HepG2 (cell line): ENCODE measurements around the gene CKM. TPM values are rescaled to one million over a fixed set of nuclear protein-coding genes. Genes with fewer than 3 reads are reported as not detected.
"Not testable (repeated sequence)": the region's sequence is repeated elsewhere in the genome, so short reads cannot be mapped to it uniquely, and the experiment has no call there.

Experiments used
- ATAC-seq: fragments of 200-7000 bp; cut with Tn5 transposase; 3 replicates; pipeline ENCODE4 v1.9.1; 2020; ENCODE audit warnings: mild to moderate bottlenecking, moderate library complexity
- BruUV-seq: library from RNA; stranded (reverse); fragments of 400-500 nt; replicated peaks from 2 replicates; lab custom pipeline; 2021; lab: Mats Ljungman, UMichigan
- CTCF ChIA-PET: fragments of 300-600 bp; formaldehyde crosslinking; extraction: SDS; loops from one replicate; lab custom pipeline; 2021; ENCODE audit warnings: low total read pairs, inconsistent platforms, low intra/inter-chr PET ratio; lab: Yijun Ruan, JAX
- POLR2A ChIA-PET: fragments of 350-600 bp; sonication (Branson Sonifier 250); formaldehyde crosslinking; loops from one replicate; lab custom pipeline; 2020; ENCODE audit warnings: antibody characterized with exemption, inconsistent platforms; lab: Yijun Ruan, JAX
- DNase-seq: peaks from one replicate; pipeline ENCODE4 v3.0.0-alpha.2; 2015; ENCODE audit warnings: low spot score
- FAIRE-seq: peaks from 3 replicates; lab custom pipeline; 2011; peaks lifted over from hg19 to GRCh38; lab: Jason Lieb, UNC
- H2AFZ ChIP-seq: one replicate; pipeline ENCODE4 v1.6.1; 2011; ENCODE audit warnings: low read length, inconsistent platforms
- H3K27ac ChIP-seq: fragments of 300-600 bp; 3 replicates; pipeline ENCODE4 v1.8.0; 2011; ENCODE audit warnings: mixed run types, mild to moderate bottlenecking, mixed read lengths, low read length, inconsistent platforms; ENCODE audit not compliant: insufficient read depth; ENCODE audit errors: extremely low read length
- H3K27me3 ChIP-seq, 2 experiments: fragments of 200-600 bp in 1 of 2; 2 replicates in 1 of 2; 3 replicates in 1 of 2; pipeline versions ENCODE4 v1.6.0 to v1.8.0; 2011; ENCODE audit warnings: low read length in 2 of 2, mild to moderate bottlenecking in 2 of 2, moderate library complexity in 2 of 2, inconsistent platforms in 1 of 2; ENCODE audit not compliant: insufficient read depth in 2 of 2, control insufficient read depth in 1 of 2
- H3K36me3 ChIP-seq, 2 experiments: fragments of 200-600 bp in 1 of 2; replicated peaks in 1 of 2; 2 replicates in 1 of 2; 3 replicates in 1 of 2; pipeline versions ENCODE4 v1.5.1 to v1.8.0; 2011; ENCODE audit warnings: low read length in 2 of 2, inconsistent platforms in 1 of 2; ENCODE audit not compliant: insufficient read depth in 2 of 2, control insufficient read depth in 1 of 2
- H3K4me1 ChIP-seq: 2 replicates; pipeline ENCODE4 v1.5.1; 2012; ENCODE audit warnings: low read length, inconsistent platforms; ENCODE audit not compliant: insufficient read depth
- H3K4me2 ChIP-seq: 2 replicates; pipeline ENCODE4 v1.6.0; 2011; ENCODE audit warnings: low read depth, low read length, inconsistent platforms
- H3K4me3 ChIP-seq, 3 experiments: fragments of 200-600 bp in 1 of 3; sonication (generic), shearing (Covaris generic) in 1 of 3; replicated peaks in 1 of 3; 2 replicates each; pipeline ENCODE4 v1.5.1; 2011 to 2016; ENCODE audit warnings: low read length in 3 of 3, inconsistent platforms in 2 of 3, low read depth in 2 of 3, mild to moderate bottlenecking in 2 of 3, control low read depth in 1 of 3, mixed read lengths in 1 of 3; ENCODE audit not compliant: insufficient read depth in 1 of 3
- H3K79me2 ChIP-seq: one replicate; pipeline ENCODE4 v1.6.1; 2011; ENCODE audit warnings: low read length, inconsistent platforms; ENCODE audit not compliant: insufficient read depth
- H3K9ac ChIP-seq: 2 replicates; pipeline ENCODE4 v1.6.0; 2011; ENCODE audit warnings: mild to moderate bottlenecking, low read depth, low read length, inconsistent platforms; ENCODE audit not compliant: insufficient read depth
- H3K9me3 ChIP-seq: 2 replicates; pipeline ENCODE4 v1.5.1; 2012; ENCODE audit warnings: mild to moderate bottlenecking, low read length
- H4K20me1 ChIP-seq: 2 replicates; pipeline ENCODE4 v1.6.0; 2011; ENCODE audit warnings: inconsistent platforms, mild to moderate bottlenecking, low read length, moderate library complexity; ENCODE audit not compliant: insufficient read depth
- CEBPB ChIP-seq: IDR thresholded peaks from 2 replicates; pipeline ENCODE4 v1.6.1; 2011; ENCODE audit warnings: low read depth, low read length, improper control_type of control experiment, borderline replicate concordance
- ZNF121 ChIP-seq: sonication (generic); formaldehyde crosslinking; IDR thresholded peaks from 2 replicates; pipeline ENCODE4 v1.5.0; 2020; ENCODE audit warnings: mild to moderate bottlenecking, missing genetic modification reagents
- ZNF329 ChIP-seq: sonication (generic); formaldehyde crosslinking; IDR thresholded peaks from 2 replicates; pipeline ENCODE4 v1.9.0; 2021; ENCODE audit warnings: low read depth, mild to moderate bottlenecking, missing genetic modification reagents
- WGBS: methylation state at CpG from one replicate; pipeline ENCODE4 v1.1.6; 2017; ENCODE audit warnings: low lambda C conversion rate; 5-methylcytosine and 5-hydroxymethylcytosine counted together
- in situ Hi-C: cut with HindIII; loops from 2 replicates; pipeline ENCODE4 v1.10.0; 2017; ENCODE audit warnings: low pct_unique_long_range_greater_than_20kb; ENCODE audit not compliant: extremely low pct_ligation_motif_present
- intact Hi-C: fragments of 100-400 bp; cut with micrococcal nuclease; formaldehyde crosslinking; loops from one replicate; pipeline ENCODE4 v1.10.0; 2022; ENCODE audit not compliant: unreplicated experiment
- polyA plus RNA-seq, 8 experiments: library from polyadenylated mRNA; depleted of rRNA in 3 of 8; stranded (reverse) in 7 of 8; unstranded in 1 of 8; fragments of >200 nt; fragmentation: Illumina TruSeq in 4 of 8; extraction: Trizol in 4 of 8; gene quantifications; 2 replicates each; pipeline versions ENCODE4 v1.2.1 to v1.2.3, GENCODE V29; 2011 to 2016; ENCODE audit warnings: low read depth in 4 of 8, missing spikeins in 1 of 8, mixed read lengths in 1 of 8; ENCODE audit not compliant: insufficient read depth in 1 of 8
- total RNA-seq, 5 experiments: library from RNA; depleted of rRNA; stranded (reverse); fragments of >200 nt; fragmentation: Illumina TruSeq; extraction: Trizol; gene quantifications; 2 replicates each; pipeline ENCODE4 v1.2.3, GENCODE V29; 2016; ENCODE audit warnings: low read depth in 1 of 5

The CKM gene
- total and polyA plus RNA-seq, 2 of the 13 experiments (the other 11 are each of a cell fraction or from before 2014, with no cell fraction given), result 0.54 to 0.80 TPM

- no peaks in the 10 kb centered on the region for H3K9me3 ChIP-seq
- 42% methylated on average over 7 of the region's 8 CpGs for WGBS
- TF ChIP-seq ZNF121 (CRISPR knock-in tag), result 0 out of 2 replicates have a peak, but pooled peaks have one; percentile 32
- TF ChIP-seq CEBPB, result no peak
- no peak for TF ChIP-seq ZNF329 (CRISPR knock-in tag)
- TF ChIP-seq, all 625 proteins: peak for 1
- Histone ChIP-seq H3K9ac (no peak overlapping the region), H3K4me3 (no peak overlapping the region), H2AFZ (no peak overlapping the region), H3K27ac (no peak overlapping the region), H3K4me2 (no peak overlapping the region), H3K36me3 (no peaks in the 10 kb centered on the region), H4K20me1 (no peaks in the 10 kb centered on the region), H3K79me2 (no peaks in the 10 kb centered on the region), H3K27me3 (peaks cover 7 to 49% of the 10 kb centered on the region in 2 experiments; a peak in 4 of 5 replicates), H3K4me1 (peaks cover 10% of the 10 kb centered on the region)
- DNase-seq (no peak), FAIRE-seq (no peak), ATAC-seq (no peak)
- BruUV-seq, result no TSS peak
- in situ Hi-C loops, result no loop called here
- POLR2A ChIA-PET, result interaction anchor here (0.6 kb wide), 1 partner anchor 1513 kb away, joined by 3 read pairs; no protein-coding TSS in a partner anchor
- CTCF ChIA-PET, result no interaction called here
- intact Hi-C loops, result no loop called here
Observed at GRCh38 chr19:45314708-45315245, 7.9 kb downstream of the CKM start.

- H3K4me3 ChIP-seq, H2AFZ ChIP-seq, H3K27ac ChIP-seq, DNase-seq, H4K20me1 ChIP-seq, intact Hi-C loops, BruUV-seq, FAIRE-seq, in situ Hi-C loops, H3K36me3 ChIP-seq, POLR2A ChIA-PET, H3K9me3 ChIP-seq, ATAC-seq, H3K79me2 ChIP-seq, H3K9ac ChIP-seq, CTCF ChIA-PET: not testable (repeated sequence)
- H3K27me3 ChIP-seq, result peaks cover 3 to 34% of the 10 kb centered on the region in 2 experiments; a peak in 4 of 5 replicates
- peaks cover 10% of the 10 kb centered on the region for H3K4me1 ChIP-seq
- 92% methylated on average over 14 of the region's 14 CpGs for WGBS
- peak overlapping the region; percentile 74; the same call in 1 of the 2 replicates for H3K4me2 ChIP-seq
Observed at GRCh38 chr19:45312285-45312684, 10.4 kb downstream of the CKM start.
